Activated CD4-positive, alpha-beta T cell treated with anti-CD3 and anti-CD28 coated beads, Interleukin-2, Interleukin-4, amounts not matched to agents 100 ng/mL and 50 ng/mL, durations not matched to agents 16 hours and 8 hours (primary cell): ENCODE measurements around the gene ABCB4.
"Not testable (repeated sequence)": the region's sequence is repeated elsewhere in the genome, so short reads cannot be mapped to it uniquely, and the experiment has no call there.

ENCODE experiments used
- DNase-seq: peaks from one replicate; pipeline ENCODE4 v3.0.0-alpha.2; 2020; ENCODE audit warnings: low spot score

Gene ABCB4

GRCh38 chr7:87474533-87475358 lies 734 bp downstream of the ABCB4 start:
- no peak for DNase-seq

DNA sequence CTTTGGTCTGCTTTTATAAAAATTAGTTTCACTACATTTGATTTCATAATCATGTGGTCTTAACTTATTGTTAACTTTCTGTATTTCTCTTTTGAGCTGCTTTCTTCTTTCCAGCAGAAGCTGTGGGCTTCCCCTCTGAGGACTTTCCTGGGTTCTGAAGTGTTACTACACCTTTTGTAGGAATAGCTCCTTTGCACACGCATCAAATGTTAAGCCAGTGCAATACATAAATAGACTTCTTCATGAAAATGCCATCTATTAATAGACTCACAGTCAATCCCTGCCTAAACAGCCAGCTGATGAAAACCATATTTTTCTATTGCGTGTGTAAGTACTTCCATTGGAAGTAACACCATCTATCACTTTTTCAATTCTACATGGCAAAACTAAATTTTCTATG lies 1.5 kb downstream of the ABCB4 start:
- DNase-seq, result no peak

DNA sequence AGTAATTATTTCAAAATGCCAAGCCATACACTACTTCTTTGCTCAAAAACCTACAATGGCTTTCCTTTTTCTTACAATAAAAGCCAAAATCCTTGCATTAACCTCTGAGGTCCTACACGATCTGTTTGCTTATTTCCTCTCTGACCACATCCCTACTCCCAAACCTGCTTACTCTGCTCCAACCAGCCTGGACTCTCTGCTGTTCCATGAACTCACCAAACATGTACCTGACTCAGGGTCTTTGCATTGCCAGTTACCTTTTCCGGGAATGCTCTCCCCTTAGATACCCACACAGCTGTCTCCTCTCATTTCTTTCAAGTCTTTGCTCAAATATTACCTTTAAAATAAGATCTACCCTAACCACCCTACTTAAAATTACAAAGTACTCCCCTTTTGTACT lies 2.3 kb downstream of the ABCB4 start:
- DNase-seq, result no peak

DNA sequence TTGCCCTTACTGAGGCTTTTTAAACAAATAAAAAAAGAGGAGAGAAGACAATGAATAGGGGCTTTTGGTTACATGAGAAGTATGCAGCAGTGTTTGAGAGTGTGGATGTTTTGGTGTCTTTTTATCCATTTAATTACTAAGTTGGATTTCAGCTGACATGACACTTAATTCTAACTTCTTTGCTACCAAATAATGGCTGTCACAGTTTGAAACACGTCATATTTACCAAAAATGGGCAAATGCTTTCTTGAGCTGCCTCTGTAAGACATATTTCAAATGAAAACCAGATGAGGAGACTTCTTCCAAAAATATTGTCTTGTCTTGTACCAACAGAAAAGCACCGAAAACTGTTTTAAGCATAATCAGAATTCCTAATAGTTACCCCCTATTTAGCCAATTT lies 4.0 kb downstream of the ABCB4 start:
- no peak for DNase-seq

- not testable (repeated sequence) for DNase-seq
These were observed 6.3 kb downstream of the ABCB4 start for GRCh38 chr7:87469204-87469603.

DNA sequence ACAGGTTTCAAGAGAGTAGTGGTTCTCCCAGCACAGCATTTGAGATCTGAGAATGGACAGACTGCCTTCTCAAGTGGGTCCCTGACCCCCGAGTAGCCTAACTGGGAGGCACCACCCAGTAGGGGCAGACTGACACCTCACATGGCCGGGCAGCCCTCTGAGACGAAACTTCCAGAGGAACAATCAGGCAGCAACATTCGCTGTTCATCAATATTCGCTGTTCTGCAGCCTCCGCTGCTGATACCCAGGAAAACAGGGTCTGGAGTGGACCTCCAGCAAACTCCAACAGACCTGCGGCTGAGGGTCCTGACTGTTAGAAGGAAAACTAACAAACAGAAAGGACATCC lies 10.0 kb downstream of the ABCB4 start:
- DNase-seq, result not testable (repeated sequence)

GRCh38 chr7:87464830-87465533 lies 10.5 kb downstream of the ABCB4 start:
- not testable (repeated sequence) for DNase-seq

GRCh38 chr7:87463982-87464381 lies 11.5 kb downstream of the ABCB4 start:
- DNase-seq, result no peak

DNA sequence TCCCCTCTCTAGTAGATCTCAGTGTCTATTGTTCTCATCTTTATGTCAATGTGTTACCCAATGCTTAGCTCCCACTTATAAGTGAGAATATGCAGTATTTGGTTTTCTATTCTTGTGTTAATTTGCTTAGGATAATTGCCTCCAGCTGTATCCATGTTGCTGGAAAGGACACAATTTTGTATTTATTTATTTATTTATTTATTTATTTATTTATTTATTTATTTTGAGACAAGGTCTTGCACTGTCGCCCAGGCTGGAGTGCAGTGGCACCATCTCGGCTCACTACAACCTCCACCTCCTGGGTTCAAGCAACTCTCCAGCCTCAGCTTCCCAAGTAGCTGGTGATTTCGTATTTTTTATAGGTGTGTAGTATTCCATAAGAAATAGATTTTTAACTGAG lies 15.0 kb downstream of the ABCB4 start:
- DNase-seq, result not testable (repeated sequence)

- DNase-seq, result no peak
These were observed 15.5 kb downstream of the ABCB4 start for GRCh38 chr7:87459941-87460340.

DNA sequence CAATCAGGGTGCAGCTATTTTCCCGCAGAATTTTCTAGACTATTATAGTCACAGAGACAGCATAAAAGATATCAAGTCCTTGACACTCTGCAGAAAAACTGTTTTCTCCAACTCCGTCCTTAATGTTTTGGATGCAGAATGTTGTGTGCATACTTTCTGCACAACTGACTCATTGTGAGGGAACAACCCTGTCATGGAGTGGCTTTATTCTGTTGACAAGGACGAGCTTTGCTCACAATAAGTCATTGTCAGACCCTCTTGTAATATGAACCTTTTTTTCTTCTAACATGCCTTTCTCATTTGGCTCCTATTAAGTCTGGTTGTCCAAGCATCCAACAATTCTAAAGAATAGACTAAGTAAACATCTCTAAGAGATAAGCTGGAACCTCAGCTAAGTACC lies 17.3 kb downstream of the ABCB4 start:
- DNase-seq, result no peak

- DNase-seq, result no peak
These were observed 19.2 kb downstream of the ABCB4 start for GRCh38 chr7:87456247-87456646.

DNA sequence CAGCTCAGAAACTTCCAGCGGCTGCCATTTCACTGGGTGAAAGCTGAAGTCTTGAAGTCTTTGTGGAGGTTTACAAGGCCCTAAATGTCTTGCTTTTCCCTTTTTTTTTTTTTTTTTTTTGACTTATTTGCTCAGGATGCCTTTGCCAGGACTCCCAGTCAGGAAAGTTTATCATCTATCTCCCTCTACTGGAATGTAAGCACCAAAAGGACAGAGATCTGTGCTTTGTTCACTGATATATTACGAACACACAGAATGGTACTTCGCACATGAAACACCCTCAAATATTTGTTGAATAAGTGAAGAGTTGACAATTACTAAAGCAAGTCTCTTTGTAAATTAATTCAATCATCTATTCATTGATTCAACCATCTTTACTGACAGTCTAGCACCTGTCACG lies 23.2 kb downstream of the ABCB4 start:
- no peak for DNase-seq

GRCh38 chr7:87451187-87451586 lies 24.3 kb downstream of the ABCB4 start:
- no peak for DNase-seq

DNA sequence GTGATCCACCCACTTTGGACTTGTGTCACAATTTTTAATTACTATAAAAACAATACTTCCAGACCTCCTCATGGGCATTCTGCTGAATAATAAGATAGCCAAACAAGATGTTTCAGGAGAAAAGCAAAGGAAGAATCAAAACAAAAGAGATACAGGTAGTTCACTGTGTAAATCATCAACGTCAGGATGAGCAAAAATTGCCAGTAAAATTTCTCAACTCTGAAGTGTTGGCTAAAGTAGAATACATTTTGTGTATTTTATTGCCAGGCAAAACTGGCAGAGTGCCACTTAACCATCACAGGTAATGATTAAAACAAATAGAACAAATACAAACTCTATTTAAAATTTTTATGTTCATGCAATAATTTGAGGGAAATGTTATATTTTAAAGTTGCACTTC lies 24.8 kb downstream of the ABCB4 start:
- no peak for DNase-seq

DNA sequence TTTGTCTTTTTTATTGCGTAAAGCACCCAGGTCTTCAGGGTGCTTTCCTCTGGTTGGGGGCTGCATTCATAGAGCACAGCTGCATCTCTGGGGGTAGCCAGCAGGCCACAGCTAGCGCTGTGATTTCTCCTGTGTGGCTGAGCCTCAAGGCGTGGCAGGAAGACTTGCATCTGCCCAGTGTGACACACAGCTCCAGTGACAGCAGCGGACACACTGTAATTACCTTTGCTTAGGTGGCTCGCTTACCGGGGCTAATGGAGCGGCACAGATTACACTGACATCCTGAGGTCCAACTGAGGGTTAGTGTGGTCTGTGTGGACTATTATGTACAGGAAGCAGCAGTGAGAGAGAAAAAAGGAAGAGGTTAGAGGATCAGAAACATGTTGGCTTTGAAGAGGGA lies 27.1 kb downstream of the ABCB4 start:
- no peak for DNase-seq

DNA sequence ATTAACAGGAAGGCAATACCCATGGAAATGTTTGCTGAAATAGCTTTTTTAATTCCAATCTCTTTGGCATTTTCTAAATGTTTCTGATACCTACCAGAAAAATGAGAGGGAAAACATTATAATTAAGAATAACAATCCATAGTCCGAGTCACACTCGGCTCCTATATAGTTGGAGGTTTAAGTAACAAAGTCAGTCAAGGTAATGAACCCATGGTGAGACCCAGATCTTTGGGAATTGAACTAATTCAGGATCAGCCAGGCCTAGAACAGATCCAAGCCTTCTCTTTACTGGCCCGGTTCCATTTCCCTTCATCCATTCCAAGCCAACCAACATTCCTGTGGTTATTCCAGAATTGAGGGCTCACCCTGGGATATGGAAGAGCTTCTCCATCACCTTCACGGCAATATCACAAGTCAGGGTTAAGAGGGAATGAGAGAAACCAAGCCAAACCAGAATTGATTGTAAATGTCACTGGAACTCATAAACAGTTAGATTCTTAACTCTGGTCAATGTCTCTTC lies 28.3 kb downstream of the ABCB4 start:
- DNase-seq, result no peak

DNA sequence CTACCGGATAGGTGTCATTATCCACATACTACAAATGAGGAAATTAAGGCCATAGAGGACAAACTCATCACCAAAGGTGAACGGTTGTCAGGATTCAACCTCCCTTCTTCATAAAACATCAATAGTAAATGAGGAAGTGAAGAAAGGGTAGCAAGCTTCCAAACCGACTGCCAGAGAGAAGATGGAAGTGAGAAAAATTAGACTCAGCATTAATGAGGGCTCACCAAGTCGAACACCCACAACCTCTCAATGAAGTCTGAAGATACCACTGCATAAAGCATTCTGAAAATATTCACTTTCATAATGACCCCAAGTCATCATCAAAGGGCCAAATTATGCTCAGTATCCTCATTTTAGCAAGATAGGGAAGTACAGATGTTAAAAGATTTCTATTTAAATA lies 29.6 kb downstream of the ABCB4 start:
- DNase-seq, result no peak

DNA sequence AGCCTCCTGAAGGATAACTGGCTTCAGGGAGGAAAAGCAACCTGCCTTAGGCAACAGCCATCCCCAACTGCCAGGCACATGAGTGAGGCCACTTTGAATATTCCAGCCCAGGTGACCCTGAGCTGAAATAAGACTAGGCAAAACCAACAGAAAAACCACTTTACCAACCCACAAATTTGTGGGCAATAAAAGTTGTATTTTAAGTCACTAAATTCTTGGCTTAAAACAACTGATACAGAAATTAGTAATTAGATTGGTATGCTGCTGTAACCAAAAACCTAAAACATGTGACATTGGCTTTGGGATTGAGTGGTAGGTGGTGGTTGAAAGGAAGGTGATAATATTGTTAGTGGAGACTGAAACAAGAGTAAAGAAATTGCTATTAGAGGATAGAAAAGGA lies 39.9 kb downstream of the ABCB4 start:
- peak; percentile 2 for DNase-seq

DNA sequence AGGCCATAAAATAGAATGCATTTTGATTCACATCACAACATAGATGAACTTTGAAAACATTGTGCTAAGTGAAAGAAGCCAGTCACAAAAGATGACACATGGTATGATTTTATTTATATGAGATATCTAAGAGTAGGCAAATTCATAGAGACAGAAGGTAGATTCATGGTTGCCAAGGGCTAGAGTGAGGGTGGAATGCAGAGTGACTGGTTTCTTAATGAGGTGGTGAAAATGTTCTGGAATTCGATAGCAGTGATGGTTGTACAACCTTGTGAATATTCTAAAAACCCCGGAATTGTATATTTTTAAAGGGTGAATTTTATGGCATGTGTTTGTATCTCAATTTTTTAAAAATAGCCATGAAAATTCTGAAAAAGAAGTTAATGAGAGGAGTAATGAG lies 42.9 kb downstream of the ABCB4 start:
- DNase-seq, result no peak

DNA sequence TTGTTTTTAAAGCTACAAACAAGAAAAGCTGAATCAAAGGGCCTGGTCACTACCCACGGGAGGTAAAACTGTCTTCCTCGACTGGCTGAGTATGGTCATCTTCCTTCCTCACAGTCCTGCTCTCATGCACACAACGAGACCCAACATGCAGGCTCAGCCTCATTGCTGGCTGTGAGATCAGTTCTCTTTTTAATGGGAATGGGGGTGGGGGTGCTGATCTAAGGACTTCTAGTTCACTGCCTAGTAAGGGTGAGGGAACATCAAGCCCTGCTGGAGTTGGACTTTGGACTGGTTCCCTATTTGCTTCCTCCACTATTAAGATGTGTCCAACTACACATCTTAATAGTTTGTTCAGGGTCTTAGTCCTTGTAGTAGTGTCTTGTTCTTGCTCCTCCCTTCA lies 48.2 kb downstream of the ABCB4 start:
- no peak for DNase-seq

DNA sequence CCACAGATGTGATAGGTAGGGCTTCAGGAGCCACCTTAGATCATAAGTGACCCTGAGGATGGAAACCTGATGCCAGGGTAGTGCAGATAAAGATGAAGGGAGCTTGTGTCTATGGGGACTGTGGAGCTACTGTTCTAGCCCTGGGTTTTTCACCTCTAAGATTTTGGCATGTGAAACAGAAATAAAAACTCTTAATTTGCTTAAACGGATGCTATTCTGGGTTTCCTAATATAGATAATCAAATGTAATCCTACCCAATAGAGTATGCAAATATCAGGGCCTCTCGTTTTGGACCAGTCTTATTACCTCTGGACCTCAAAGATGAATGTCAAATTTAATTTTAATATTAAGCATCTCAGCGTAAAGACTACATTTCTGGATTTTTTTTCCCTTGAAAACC lies 49.3 kb downstream of the ABCB4 start:
- no peak for DNase-seq

GRCh38 chr7:87424075-87424474 lies 51.4 kb downstream of the ABCB4 start:
- DNase-seq, result no peak

GRCh38 chr7:87420173-87420572 lies 55.3 kb downstream of the ABCB4 start:
- DNase-seq, result no peak
